ENCODE data around the gene MACROD2. TPM values are rescaled to one million over a fixed set of nuclear protein-coding genes. Genes with fewer than 3 reads are reported as not detected.

MACROD2 gene
- total RNA-seq, 1 experiment from 2014 or later = 3.7 TPM

- no peak overlapping the region for H2AFZ ChIP-seq (ENCODE audit: low read depth, low read length, poor library complexity, severe bottlenecking)
- no peak overlapping the region for H3K9ac ChIP-seq (ENCODE audit: low read length)
- ATAC-seq (no peak), DNase-seq (ENCODE audit: low read depth, low spot score) (no peak)
- H4K20me1 ChIP-seq (ENCODE audit: insufficient read depth) = no peaks in the 10 kb centered on the region
- intact Hi-C loops (cut with micrococcal nuclease) = no loop called here
- H3K9me2 ChIP-seq (ENCODE audit: insufficient read depth) = no peaks in the 10 kb centered on the region
- no peaks in the 10 kb centered on the region for H3K4me1 ChIP-seq (ENCODE audit: control insufficient read depth in 1 of 2, insufficient read depth in 2 of 2, low read length in 2 of 2)
- CTCF ChIA-PET = no interaction called here
- POLR2A ChIA-PET = no interaction called here
- no peaks in the 10 kb centered on the region for H3K79me2 ChIP-seq (ENCODE audit: insufficient read depth, low read length)
- TF ChIP-seq CEBPB (IDR thresholded peaks at IDR 0.05; ENCODE audit: low read depth) (no peak), ATF3 (IDR thresholded peaks at IDR 0.05) (no peak), JUND (IDR thresholded peaks at IDR 0.05) (no peak), FOSL1 (IDR thresholded peaks at IDR 0.05; ENCODE audit: low read depth) (no peak), ELF1 (IDR thresholded peaks at IDR 0.05; ENCODE audit: borderline replicate concordance, low read depth) (no peak), ZNF274 (IDR thresholded peaks at IDR 0.05; ENCODE audit: low read depth, low read length) (no peak), SRF (IDR thresholded peaks at IDR 0.05; ENCODE audit: low read depth) (no peak), REST (IDR thresholded peaks at IDR 0.05; ENCODE audit: low read depth) (no peak)
- TF ChIP-seq, protein P1, sequence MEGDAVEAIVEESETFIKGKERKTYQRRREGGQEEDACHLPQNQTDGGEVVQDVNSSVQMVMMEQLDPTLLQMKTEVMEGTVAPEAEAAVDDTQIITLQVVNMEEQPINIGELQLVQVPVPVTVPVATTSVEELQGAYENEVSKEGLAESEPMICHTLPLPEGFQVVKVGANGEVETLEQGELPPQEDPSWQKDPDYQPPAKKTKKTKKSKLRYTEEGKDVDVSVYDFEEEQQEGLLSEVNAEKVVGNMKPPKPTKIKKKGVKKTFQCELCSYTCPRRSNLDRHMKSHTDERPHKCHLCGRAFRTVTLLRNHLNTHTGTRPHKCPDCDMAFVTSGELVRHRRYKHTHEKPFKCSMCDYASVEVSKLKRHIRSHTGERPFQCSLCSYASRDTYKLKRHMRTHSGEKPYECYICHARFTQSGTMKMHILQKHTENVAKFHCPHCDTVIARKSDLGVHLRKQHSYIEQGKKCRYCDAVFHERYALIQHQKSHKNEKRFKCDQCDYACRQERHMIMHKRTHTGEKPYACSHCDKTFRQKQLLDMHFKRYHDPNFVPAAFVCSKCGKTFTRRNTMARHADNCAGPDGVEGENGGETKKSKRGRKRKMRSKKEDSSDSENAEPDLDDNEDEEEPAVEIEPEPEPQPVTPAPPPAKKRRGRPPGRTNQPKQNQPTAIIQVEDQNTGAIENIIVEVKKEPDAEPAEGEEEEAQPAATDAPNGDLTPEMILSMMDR (IDR thresholded peaks at IDR 0.05 in 2 of 3, conservative IDR thresholded peaks at IDR 0.05 in 1 of 3; ENCODE audit: borderline replicate concordance in 1 of 3, insufficient read depth in 1 of 3, low read depth in 2 of 3, low read length in 2 of 3) = no peak
- no peaks in the 10 kb centered on the region for H3K9me3 ChIP-seq (ENCODE audit: control insufficient read depth in 1 of 2, insufficient read depth in 1 of 2, low read depth in 1 of 2, low read length in 2 of 2)
- H3K36me3 ChIP-seq (ENCODE audit: control insufficient read depth in 1 of 2, insufficient read depth in 2 of 2, low read length in 2 of 2) = no peaks in the 10 kb centered on the region
- RAD21 ChIA-PET (ENCODE audit: low non-redundant PET in 1 of 2, low total read pairs in 2 of 2, uncharacterized antibody in 2 of 2, unreplicated experiment in 2 of 2) = no interaction called here
- no peaks in the 10 kb centered on the region for H3K27me3 ChIP-seq (ENCODE audit: insufficient read depth, low read length)
- H3K4me3 ChIP-seq (replicated peaks in 1 of 2; ENCODE audit: low read depth in 1 of 2, low read length in 2 of 2) = no peak overlapping the region
- H3K27ac ChIP-seq (ENCODE audit: low read depth, low read length) = no peak overlapping the region
- BruUV-seq (replicated peaks) = no TSS peak
- H3K4me2 ChIP-seq (ENCODE audit: low read length) = no peak overlapping the region
These were observed 770.0 kb downstream of the MACROD2 start for GRCh38 chr20:14765370-14765701.

All from HCT116 (cell line).